ENCODE results near the gene INHBA.

- TF ChIP-seq CTCF (IDR thresholded peaks at IDR 0.05; ENCODE audit: low read length) (no peak), EZH2 (IDR thresholded peaks at IDR 0.05; ENCODE audit: borderline replicate concordance, low read length) (no peak)
Observed at GRCh38 chr7:41738806-41739205, 35.9 kb upstream of the INHBA start.
